Activated effector memory CD4-positive, alpha-beta T cell treated with Interleukin-2 at 50 U/mL for 16 hours (primary cell): Measurements from ENCODE around the gene OLFM2.
"Not testable (repeated sequence)": the region's sequence is repeated elsewhere in the genome, so short reads cannot be mapped to it uniquely, and the experiment has no call there.

Experiments
- DNase-seq: peaks from one replicate; pipeline ENCODE4 v3.0.0-alpha.2; 2020

The OLFM2 gene

GRCh38 chr19:9936326-9937000, at the start of gene OLFM2:
TSS of gene OLFM2 (minus strand) at chr19:9936515. CDS start at chr19:9936366, 149 bp downstream.
- no peak for DNase-seq

GRCh38 chr19:9981406-9982260, 45.3 kb upstream of the OLFM2 start:
- DNase-seq: no peak

GRCh38 chr19:9972103-9972502, 35.8 kb upstream of the OLFM2 start:
- DNase-seq: no peak

- no peak for DNase-seq
Measured at GRCh38 chr19:9971166-9971897, 35.0 kb upstream of the OLFM2 start.

GRCh38 chr19:9970481-9970880, 34.2 kb upstream of the OLFM2 start:
- DNase-seq: no peak

- no peak for DNase-seq
Measured at GRCh38 chr19:9969688-9969975, 33.3 kb upstream of the OLFM2 start.

- no peak for DNase-seq
Measured at GRCh38 chr19:9968820-9969687, 32.7 kb upstream of the OLFM2 start.

- no peak for DNase-seq
Measured at GRCh38 chr19:9967326-9967725, 31.0 kb upstream of the OLFM2 start.

- DNase-seq: no peak
Measured at GRCh38 chr19:9966448-9966847, 30.1 kb upstream of the OLFM2 start.

- DNase-seq: no peak
Measured at GRCh38 chr19:9966024-9966423, 29.7 kb upstream of the OLFM2 start.

GRCh38 chr19:9962623-9963290, 26.4 kb upstream of the OLFM2 start:
- no peak for DNase-seq

- no peak for DNase-seq
Measured at GRCh38 chr19:9961103-9961502, 24.8 kb upstream of the OLFM2 start.

GRCh38 chr19:9958379-9958821, 22.1 kb upstream of the OLFM2 start:
- no peak for DNase-seq

- no peak for DNase-seq
Measured at GRCh38 chr19:9956956-9957355, 20.6 kb upstream of the OLFM2 start.

GRCh38 chr19:9953802-9954542, 17.7 kb upstream of the OLFM2 start:
- no peak for DNase-seq

GRCh38 chr19:9952276-9952675, 16.0 kb upstream of the OLFM2 start:
- DNase-seq: no peak

- DNase-seq: no peak
Measured at GRCh38 chr19:9947441-9947840, 11.1 kb upstream of the OLFM2 start.

GRCh38 chr19:9946528-9947125, 10.3 kb upstream of the OLFM2 start:
- DNase-seq: not testable (repeated sequence)

- no peak for DNase-seq
Measured at GRCh38 chr19:9945319-9945966, 9.1 kb upstream of the OLFM2 start.

GRCh38 chr19:9943744-9944143, 7.4 kb upstream of the OLFM2 start:
- DNase-seq: no peak
